GM21390 (cell line): ENCODE measurements around the gene CNTNAP4.

ENCODE experiments used
- ATAC-seq: cut with Tn5 transposase; IDR thresholded peaks from one replicate; pipeline ENCODE4 v1.9.1; 2021; ENCODE audit not compliant: unreplicated experiment

Gene CNTNAP4

DNA sequence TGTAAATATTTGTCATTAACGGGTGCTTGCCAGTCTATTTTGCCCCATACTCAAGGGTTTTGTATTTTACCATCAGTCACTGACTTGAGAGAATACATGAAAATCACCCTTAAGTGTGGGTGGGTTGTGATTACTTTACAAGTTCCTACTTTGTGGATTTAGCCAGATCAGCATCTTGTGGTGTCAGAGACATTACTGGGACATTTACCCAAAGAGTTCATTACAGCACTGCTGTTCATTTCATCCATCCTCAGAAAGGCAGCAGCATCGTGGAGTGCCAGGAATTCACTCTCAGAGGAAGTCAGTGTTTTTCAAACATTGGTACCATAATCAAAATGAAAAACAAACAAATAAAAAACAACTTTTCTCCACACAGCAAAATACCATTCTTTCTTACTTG is 110.8 kb downstream of the CNTNAP4 start:
- no peak for ATAC-seq

- no peak for ATAC-seq
Measured at GRCh38 chr16:76389126-76389525, 111.9 kb downstream of the CNTNAP4 start.

DNA sequence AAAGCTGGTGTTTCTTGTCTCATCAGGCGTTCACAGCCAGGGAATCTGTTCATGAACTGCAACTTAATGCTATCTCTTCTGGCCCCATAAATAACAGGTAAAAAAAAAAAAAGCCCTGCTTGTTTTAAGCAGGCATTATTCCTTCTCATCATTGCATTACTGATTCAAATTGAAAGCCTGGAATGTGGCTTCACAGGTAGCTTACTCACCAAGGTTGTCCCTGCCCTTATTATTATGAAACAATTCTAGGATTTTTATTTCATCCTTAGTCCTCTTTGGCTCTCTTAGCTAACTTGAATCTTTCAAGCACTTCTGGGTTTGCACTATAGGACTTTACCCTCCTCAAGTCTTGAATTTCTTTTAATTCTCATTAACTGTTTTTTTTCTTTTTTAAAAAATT is 113.3 kb downstream of the CNTNAP4 start:
- no peak for ATAC-seq

GRCh38 chr16:76396977-76397376 is 119.8 kb downstream of the CNTNAP4 start:
- no peak for ATAC-seq

DNA sequence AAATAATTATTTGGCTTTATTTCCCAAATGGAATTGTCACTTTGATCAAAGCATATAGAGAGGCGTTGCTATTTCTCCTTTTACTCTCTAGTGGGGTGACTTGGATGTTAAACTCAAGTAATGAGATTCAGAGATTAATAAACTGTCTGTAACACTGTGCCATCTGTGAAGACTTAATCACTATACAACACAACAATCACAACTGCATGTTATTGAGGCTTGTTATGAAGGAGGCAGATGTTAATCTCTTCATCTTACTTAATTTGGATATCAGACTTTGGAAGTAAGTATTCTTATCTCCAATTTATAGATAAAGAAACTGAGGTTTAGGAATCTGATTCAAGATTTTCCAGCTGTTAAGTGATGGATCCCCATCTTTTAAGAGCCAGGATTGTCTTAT is 132.5 kb downstream of the CNTNAP4 start:
- no peak for ATAC-seq

- no peak for ATAC-seq
Measured at GRCh38 chr16:76421571-76421970, 144.4 kb downstream of the CNTNAP4 start.

- ATAC-seq = no peak
Measured at GRCh38 chr16:76428858-76429257, 151.7 kb downstream of the CNTNAP4 start.

GRCh38 chr16:76441391-76441790 is 164.2 kb downstream of the CNTNAP4 start:
- no peak for ATAC-seq

DNA sequence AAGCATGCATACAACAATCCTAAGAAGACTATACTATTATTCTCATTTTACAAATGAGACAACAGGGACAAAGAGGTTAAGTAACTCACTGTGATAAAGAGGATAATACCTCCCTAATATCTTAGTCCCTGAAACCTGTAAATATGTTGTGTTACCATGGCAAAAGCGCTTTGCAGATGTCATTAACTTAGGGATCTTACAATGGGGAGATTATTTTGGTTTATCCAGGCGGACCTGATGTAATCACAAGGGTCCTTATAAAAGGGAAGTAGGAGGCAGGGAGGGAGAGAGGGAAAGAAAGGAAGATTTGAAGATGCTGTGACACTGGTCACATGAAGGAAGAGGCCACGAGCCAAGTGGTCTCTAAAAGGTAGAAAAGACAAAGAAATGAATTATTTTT is 164.7 kb downstream of the CNTNAP4 start:
- ATAC-seq = no peak

DNA sequence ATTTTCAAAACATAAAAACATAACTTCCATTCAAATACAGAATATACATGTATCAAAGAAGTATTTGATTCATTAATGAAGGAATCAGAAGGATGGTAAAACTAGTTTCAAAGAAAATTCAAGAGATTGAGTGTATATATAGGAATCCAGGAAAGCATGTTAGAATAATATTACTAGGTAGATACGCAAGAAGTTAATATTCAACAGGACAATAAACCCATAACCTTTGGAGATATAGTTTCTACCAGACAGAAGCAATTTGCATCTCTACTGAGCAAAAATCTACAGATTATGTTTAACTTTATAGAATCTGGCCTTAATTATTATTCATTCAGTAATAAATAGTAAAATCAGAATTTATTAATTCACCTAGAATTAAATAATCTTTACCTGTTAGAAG is 166.8 kb downstream of the CNTNAP4 start:
- ATAC-seq = no peak

GRCh38 chr16:76444832-76445231 is 167.6 kb downstream of the CNTNAP4 start:
- no peak for ATAC-seq

DNA sequence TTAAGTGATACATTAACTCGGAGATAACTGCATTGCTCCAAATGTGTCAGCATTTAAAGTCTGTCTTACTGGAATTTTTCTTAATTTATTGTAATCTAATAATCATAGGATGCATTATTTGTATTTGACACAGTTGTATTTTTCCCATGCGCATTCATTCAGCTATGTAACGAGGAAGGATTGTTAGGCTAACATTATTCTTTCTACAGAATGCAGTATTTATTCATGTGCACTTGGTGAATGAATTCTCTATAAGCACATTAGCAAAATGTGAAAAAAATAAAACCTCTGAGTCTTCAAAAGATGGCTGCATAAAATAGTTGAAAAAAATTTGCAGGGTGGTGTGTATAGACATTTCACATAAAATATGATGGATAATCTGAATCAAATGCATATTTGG is 168.6 kb downstream of the CNTNAP4 start:
- ATAC-seq = no peak

DNA sequence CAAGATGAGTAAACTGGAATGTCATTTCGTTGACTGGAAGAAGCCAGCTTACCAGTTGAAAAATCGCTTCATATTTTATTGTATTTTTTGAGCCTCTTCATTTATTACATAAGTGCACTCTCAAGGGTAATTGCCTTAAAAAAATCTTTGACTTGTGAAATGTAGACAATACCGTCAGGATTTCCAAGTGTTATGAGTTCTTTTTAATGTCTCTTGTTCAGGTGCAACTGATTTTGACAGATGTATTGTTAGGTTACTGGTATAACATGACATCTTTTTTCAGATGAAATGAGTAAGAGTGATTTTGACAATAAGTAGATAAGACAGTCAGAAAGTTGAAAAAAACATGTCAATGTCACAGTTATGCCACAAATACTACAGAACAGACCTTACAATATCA is 169.1 kb downstream of the CNTNAP4 start:
- no peak for ATAC-seq

- no peak for ATAC-seq
Measured at GRCh38 chr16:76450890-76451289, 173.7 kb downstream of the CNTNAP4 start.

DNA sequence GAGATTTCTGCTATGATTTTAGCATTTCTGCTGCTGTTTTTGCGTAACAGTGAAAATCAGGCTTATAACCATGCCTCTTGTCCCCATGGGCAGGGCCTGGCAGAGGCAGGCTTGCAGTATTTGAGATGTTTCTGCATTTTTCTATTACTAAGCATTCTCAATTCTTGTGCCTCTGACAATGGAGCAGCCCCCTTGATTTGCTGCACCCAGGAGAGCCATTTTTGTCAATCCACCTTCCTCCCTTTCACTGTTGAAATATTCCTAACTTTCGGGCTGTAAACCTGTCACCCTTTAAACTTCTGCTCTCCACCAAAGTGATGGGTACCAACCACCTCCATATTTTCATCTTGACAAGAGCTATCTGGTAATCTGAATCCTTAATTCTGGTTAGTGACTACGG is 178.1 kb downstream of the CNTNAP4 start:
- ATAC-seq = no peak

DNA sequence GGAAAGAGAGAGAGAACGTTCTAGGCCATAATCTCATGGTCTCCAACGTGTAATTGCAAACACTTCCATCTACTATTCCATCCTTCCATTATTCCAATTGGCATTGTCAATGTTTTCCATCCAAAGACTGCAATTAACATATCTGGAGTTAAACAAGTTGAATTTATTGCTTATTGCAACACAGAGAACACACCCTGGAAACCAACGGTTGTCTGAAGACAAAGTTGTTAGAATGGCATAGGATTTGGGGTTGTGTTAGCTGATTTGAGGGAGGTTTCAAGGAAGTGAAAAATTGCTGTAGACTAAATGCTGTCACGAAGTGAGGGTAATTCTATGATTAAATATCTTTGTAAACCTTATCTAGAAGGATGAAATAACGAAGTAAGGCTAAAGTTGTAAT is 178.8 kb downstream of the CNTNAP4 start:
- no peak for ATAC-seq

DNA sequence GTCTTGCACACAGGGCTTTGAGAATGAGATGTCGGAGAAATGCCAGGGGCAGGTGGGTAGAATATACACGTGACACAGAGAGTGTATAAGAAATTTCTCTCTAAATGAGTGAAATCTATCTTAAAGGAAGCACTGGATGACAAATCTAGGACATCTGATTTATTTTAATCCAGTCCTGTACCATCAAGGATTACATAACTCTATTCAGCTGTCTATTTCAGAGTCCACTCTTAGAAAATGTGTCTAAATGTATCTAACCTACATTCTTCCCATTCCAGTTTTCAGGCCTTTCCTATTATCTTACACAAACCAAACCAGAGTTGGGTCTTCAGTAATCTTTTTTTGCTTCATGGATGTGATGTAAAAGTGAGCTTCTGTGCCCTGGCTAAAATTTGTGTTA is 181.9 kb downstream of the CNTNAP4 start:
- ATAC-seq = no peak

GRCh38 chr16:76461836-76462235 is 184.6 kb downstream of the CNTNAP4 start:
- no peak for ATAC-seq

GRCh38 chr16:76464955-76465620 is 187.9 kb downstream of the CNTNAP4 start:
- ATAC-seq = no peak

DNA sequence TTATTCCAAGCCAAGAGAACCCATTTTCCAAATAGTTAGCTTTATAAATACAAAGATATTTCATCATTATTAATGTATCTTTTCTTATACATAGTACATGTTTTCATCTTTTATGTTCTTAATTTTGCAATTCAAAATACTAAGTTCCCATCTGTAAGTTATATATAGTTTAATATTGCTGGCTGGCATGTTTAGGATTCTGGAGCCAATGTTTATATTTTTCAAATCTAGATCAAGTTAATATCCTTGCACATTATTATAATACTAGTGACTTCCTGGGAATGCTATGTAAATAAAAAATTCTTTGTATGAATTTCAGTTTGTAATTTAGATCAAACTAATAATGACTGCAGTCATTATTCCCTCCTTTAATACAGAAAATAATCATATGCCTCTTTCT is 189.7 kb downstream of the CNTNAP4 start:
- ATAC-seq = no peak

DNA sequence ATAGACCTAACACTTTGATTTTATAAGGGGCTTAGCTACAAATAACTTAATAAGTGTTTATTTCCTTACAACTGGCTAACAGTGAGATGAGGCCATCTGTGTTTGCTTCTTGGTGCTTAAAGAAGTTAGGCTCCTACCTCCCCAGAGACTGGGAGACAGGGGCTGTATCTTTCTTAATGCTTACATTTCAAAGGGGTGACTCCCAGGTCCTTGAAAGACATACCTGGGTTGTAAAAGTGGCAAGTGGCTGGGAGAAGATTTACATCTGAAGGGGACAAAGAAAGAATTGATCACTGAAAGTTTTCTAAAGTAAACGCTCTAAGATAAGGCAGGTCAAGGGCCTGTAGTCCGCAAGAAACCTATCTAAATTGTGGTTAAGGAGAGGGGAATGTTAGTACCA is 196.8 kb downstream of the CNTNAP4 start:
- no peak for ATAC-seq

DNA sequence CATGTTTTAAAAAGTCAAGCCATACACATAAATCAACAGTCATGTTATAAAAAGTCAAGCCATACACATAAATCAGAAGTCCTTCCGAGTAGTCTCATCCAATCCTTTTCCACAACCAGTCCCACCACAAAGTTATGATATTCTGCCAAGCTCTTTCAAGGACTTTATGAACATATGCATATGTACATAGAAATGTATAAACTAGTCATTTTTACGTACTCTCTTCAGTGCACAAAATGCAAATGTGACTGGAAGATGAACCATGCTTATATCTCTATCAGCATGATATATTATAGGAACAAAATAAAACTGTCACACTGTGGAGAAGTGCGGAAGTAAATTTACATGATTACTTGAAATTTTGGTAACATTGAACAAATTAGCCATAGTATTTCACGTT is 200.9 kb downstream of the CNTNAP4 start:
- no peak for ATAC-seq

DNA sequence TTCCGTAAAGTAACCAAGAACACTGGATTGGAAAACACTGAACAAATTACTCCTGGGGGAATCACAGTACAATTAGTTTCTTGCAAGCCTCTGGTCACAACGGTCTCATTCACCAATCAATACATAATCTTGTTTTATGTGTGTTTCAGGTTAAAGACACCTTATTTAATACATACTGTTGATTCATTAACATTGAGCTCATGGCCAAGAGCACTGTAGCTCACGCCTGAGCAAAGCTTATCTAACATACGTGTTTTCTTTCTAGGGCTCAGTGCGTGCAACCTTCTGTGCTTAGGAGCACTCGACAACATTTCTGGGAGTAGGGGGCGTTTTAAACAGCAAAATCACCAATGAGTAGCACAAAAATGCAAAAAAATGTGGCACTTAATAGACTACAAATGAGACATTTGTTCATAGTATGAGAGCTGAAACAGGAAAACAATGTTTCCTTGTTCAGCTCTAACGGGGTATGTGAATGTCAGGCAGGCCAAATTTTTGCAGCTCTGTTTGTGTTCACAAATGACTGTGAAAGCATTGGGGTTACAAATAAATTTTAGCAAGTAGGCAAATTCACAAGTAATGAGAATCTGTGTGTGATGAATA is 206.2 kb downstream of the CNTNAP4 start:
- ATAC-seq = no peak
